Measurements from ENCODE around the gene CLNK. TPM values are rescaled to one million over a fixed set of nuclear protein-coding genes. Genes with fewer than 3 reads are reported as not detected.

The CLNK gene
- total RNA-seq, 1 donor from 2014 or later, result not detected

- Mint-ChIP-seq H3K27ac (no peak overlapping the region), H3K27me3 (no peaks in the 10 kb centered on the region), H3K9me3 (ENCODE audit: low read depth) (peaks cover 4% of the 10 kb centered on the region), H3K4me1 (ENCODE audit: low read depth) (peaks cover 1% of the 10 kb centered on the region), H3K4me3 (ENCODE audit: low read depth) (no peak overlapping the region), H3K36me3 (ENCODE audit: insufficient read depth) (no peaks in the 10 kb centered on the region)
- no peak for DNase-seq (ENCODE audit: low spot score, unreplicated experiment)
- TF ChIP-seq CTCF (IDR thresholded peaks at IDR 0.05; ENCODE audit: unreplicated experiment), result no peak
Observed at GRCh38 chr4:10688846-10689245, 4.3 kb upstream of the CLNK start.

GRCh38 chr4:10688022-10688421 is 3.5 kb upstream of the CLNK start:
- H3K36me3 Mint-ChIP-seq (ENCODE audit: insufficient read depth), result no peaks in the 10 kb centered on the region
- H3K27me3 Mint-ChIP-seq, result no peaks in the 10 kb centered on the region
- H3K4me1 Mint-ChIP-seq (ENCODE audit: low read depth), result peaks cover 1% of the 10 kb centered on the region
- no peak for DNase-seq (ENCODE audit: low spot score, unreplicated experiment)
- H3K9me3 Mint-ChIP-seq (ENCODE audit: low read depth), result peaks cover 1% of the 10 kb centered on the region
- H3K4me3 Mint-ChIP-seq (ENCODE audit: low read depth), result no peak overlapping the region
- H3K27ac Mint-ChIP-seq, result no peak overlapping the region
- TF ChIP-seq CTCF (IDR thresholded peaks at IDR 0.05; ENCODE audit: unreplicated experiment), result no peak

- H3K9me3 Mint-ChIP-seq (ENCODE audit: low read depth), result no peaks in the 10 kb centered on the region
- no peak overlapping the region for H3K27ac Mint-ChIP-seq
- no peaks in the 10 kb centered on the region for H3K36me3 Mint-ChIP-seq (ENCODE audit: insufficient read depth)
- DNase-seq (ENCODE audit: low spot score, unreplicated experiment), result no peak
- H3K27me3 Mint-ChIP-seq, result no peaks in the 10 kb centered on the region
- no peak overlapping the region for H3K4me3 Mint-ChIP-seq (ENCODE audit: low read depth)
- H3K4me1 Mint-ChIP-seq (ENCODE audit: low read depth), result peaks cover 1% of the 10 kb centered on the region
- TF ChIP-seq CTCF (IDR thresholded peaks at IDR 0.05; ENCODE audit: unreplicated experiment), result no peak
Observed at GRCh38 chr4:10687526-10687925, 3.0 kb upstream of the CLNK start.

GRCh38 chr4:10682397-10682796 is 2.2 kb downstream of the CLNK start:
- Mint-ChIP-seq H3K27ac (no peak overlapping the region), H3K36me3 (ENCODE audit: insufficient read depth) (no peaks in the 10 kb centered on the region), H3K4me1 (ENCODE audit: low read depth) (peaks cover 1% of the 10 kb centered on the region), H3K27me3 (no peaks in the 10 kb centered on the region), H3K4me3 (ENCODE audit: low read depth) (no peak overlapping the region), H3K9me3 (ENCODE audit: low read depth) (no peaks in the 10 kb centered on the region)
- no peak for TF ChIP-seq CTCF (IDR thresholded peaks at IDR 0.05; ENCODE audit: unreplicated experiment)
- DNase-seq (ENCODE audit: low spot score, unreplicated experiment), result no peak

- no peak overlapping the region for H3K4me3 Mint-ChIP-seq (ENCODE audit: low read depth)
- no peaks in the 10 kb centered on the region for H3K36me3 Mint-ChIP-seq (ENCODE audit: insufficient read depth)
- no peak for TF ChIP-seq CTCF (IDR thresholded peaks at IDR 0.05; ENCODE audit: unreplicated experiment)
- no peaks in the 10 kb centered on the region for H3K4me1 Mint-ChIP-seq (ENCODE audit: low read depth)
- DNase-seq (ENCODE audit: low spot score, unreplicated experiment), result no peak
- no peak overlapping the region for H3K27ac Mint-ChIP-seq
- H3K27me3 Mint-ChIP-seq, result no peaks in the 10 kb centered on the region
- H3K9me3 Mint-ChIP-seq (ENCODE audit: low read depth), result no peaks in the 10 kb centered on the region
Observed at GRCh38 chr4:10677796-10678497, 6.6 kb downstream of the CLNK start.
